A172 (cell line): Measurements from ENCODE around the gene UBL7. TPM values are rescaled to one million over a fixed set of nuclear protein-coding genes. Genes with fewer than 3 reads are reported as not detected.
A peak's percentile ranks its signal among the peaks of the same experiment; 100 is the strongest.

ENCODE experiments used
- DNase-seq: peaks from one replicate; pipeline ENCODE4 v3.0.0-alpha.2; 2015; ENCODE audit warnings: low spot score
- total RNA-seq: library from RNA; depleted of rRNA; stranded (reverse); fragments of >200 nt; shearing (Covaris generic); gene quantifications from 2 replicates; pipeline ENCODE4 v1.2.3, GENCODE V29; 2014

Gene UBL7
- total RNA-seq, 1 experiment from 2014 or later = 137 TPM

DNA sequence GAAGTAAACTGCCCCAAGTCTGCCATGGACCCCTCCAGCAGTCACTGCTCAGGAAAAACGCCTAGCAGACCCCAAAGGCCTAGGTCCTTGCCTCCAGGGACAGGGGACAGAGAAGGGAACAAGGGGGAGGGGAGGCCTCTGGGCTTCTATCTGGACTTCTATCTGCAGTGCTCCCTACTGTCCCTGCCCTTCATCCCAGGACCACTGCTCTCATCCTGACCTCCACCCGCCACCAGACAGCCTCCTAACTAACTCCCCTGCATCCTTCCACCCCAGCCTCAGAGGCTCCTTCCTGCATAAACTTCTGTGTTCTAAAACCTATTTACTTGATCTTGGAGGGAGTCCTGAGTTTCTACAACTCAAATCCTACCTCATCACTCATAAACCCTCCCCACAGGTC lies 52.6 kb downstream of the UBL7 start:
- DNase-seq = no peak

DNA sequence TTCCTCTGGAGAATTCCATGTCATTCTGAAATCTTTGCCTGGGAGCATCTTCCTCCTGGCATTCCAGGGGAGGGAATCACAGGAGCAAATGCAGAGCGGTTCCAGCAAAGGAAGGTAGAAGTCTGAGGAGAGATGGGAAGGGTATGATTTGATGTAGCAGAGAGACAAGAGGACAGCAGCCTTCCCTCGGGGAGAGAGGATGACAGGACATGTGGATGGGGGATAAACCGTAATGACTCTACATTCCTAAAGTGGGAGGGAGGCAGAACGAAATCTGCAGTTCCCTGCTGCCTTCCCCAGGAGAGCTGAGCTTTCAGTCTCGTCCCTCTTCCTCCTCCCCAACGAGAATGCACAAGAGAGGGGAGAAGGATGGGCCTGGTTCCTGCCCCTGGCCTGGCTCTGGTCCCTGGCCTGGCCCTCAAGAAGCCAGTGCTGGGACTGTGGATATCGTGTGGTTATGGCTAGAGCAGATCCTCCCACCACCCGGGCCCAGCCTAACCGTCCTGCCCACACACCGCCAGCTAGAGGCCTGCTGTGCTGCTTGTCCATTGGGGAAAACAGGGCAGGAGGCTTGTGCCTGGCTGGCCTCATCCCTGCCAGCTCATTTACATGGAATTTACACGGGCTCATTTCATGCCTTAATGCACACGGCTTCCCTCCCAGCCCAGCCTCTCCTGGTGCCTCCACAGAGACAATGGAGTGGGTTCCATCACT lies 53.8 kb downstream of the UBL7 start:
- DNase-seq = peak; percentile 81

DNA sequence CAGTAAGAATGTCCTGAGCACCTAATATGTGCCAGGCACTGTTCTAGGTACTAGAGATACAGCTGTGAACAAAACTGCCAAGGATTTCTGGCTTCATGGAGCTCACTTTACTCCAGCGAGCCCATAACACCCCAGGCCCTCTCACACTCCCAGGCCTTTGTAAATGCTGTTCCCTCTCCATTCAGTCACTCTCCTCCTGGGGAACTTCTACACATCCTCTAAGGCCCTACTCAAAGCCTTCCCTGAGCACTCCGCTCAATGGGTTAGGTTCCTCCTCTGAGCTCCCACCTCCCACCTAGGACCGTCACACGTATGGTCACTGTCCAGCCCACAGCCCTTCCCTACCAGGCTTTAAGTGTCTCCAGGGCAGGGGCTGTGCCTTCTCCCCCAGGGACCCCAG lies 54.4 kb downstream of the UBL7 start:
- DNase-seq = no peak

DNA sequence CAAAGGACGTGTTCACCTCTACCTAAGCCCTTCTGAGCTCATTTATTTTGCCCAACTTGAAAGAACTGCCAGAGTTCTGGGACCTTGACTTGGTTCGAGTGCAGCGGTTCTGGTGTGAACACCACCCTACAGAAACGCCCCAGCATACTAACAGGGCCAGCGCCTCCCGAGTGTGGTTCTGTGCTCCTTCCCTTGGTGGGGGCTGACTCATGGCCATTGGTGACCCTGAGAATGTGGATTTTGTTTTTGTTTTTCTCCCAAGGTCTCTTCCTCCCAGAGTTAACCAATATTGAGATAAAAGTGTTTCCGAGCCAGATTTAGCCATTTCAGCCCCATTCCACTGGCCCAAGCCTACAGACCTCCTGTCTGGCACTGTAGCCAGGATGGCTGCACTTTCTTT lies 55.1 kb downstream of the UBL7 start:
- no peak for DNase-seq

DNA sequence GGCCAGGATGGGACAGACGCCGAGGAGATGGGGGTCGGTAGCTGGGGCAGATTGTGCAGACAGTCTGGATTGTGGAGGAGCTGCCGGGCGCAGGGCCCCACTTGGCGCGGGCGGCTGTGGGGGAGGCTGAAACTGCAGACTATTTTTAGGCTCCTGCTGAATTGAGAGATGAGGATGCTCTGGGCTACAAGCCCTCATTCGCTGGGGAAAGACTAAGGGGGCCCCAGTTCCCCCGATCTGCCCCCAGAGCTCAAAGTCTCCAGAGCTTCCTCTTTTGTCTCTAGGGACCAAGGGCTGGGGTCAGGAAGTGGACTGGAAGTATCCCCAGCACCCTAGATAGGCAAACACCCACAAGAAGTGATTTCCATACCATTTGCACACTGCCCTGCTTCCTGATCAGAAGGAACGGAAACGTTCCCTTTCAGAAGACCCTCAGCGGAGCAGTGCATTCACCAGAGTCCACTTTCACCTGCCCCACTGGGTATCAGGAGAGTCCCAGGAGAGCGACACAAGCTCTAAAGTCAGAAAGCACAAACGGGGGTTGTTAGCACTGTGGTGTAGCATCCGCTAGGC lies 56.9 kb downstream of the UBL7 start:
- DNase-seq = no peak

DNA sequence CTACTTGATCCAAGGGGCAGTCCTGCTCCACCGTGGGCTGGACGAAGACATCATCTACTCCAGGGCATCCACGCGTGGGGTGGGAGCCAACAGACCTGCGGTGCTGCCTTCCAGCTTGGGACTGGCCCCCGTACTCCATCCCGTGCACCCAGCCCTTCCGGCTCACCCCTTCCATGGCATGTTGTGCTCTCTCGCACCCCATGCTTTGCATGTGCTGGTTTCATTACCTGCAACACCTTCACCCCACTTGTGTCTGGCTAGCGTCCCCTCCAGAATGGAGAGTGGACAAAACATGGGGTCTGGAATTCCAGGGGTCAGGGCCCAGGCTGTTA lies 57.4 kb downstream of the UBL7 start:
- no peak for DNase-seq

DNA sequence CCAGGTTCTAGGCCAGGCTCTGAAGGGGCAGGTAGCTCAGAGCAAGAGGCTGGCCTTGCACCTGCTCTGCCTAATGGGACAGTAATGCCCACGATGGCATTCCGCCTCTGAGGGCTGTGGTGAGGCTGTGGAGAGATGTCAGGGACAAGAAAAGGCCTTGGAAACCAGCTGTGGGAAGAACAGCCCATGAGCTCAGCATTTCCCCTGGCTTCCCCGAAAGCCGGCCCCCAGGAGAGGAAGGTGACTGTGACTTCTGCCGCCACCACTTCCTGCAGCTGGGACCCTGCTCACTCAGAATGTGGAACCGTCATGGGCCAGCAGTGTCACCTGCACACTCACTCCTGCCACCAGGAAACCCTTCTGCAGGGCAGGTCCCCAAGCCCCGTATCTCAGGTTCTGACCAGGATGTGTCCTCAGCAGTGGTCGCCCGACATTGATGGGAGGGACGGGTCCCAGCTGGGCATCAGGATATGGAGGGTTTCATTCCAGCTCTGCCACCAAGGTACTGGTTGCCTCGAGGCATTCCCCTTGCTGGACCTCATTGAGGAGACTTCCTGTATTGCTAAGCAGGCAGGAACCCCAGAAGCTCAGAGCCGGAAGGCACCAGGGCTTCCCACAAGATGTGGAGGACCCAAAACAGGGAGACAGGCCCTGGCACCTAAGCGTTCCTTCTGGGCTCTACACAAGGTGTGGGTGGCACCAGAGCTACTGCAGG lies 57.9 kb downstream of the UBL7 start:
- no peak for DNase-seq

DNA sequence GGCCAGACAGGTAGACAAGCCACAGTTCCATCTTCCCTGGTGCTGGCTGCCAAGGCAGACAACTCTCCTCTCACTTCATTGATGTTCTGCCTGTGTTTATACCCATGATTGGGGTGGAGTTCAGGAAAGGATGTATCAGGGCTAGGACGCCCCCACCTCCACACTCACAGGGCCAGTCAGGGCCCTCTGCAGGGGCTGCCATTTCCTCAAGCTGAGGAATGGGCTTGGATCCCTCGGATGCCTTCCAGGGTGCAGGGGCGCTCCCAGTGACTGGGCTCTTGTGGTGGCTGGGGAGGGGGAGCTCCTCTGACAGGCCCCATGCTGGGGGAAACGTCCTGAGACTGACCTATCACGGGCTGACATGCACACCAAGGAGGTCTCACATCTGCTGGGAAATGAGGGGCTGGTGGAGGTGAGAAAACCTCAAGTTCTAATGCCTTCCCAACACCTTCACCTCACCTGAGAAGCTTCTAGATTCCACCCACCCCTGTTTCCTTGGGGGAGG lies 58.6 kb downstream of the UBL7 start:
- no peak for DNase-seq

DNA sequence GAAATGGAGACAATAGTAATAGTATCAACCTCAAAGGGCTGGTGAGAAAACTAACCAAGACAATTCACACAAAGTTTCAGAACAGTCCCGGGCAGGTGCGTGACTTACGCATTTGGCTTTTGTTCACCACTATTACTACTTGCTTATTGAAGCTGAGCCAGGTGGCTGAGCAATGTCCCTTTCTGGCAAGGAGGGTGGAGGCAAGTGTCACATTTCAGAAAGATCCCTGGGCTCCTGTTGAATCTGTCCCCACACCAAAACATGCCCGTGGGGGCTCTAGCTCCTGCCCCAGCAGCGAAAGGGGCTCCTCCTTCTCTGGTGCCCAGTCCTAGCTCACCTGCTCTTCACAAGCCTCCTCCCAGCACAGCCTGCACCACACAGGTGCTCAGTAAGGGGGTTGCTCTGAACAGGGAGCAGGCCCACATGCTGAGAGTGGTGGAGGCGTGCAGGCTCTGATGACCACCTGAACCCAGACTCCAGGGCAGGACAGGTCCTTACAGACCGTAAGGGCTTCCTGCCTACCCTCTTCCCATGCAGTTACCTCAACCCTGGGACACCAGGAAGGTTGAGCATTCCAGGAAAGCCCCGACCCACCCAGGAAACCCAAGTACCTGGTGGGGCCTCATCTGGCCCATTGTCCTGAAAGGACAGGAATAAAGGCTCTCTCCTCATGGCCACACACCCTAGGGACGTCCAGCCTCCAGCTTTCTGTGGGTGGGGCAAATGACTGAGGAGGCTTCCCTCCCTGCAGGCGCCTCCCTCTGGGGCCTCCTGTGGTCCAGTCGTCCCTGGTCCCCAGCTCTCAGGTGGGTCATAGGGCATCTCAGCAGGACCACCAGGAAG lies 59.8 kb downstream of the UBL7 start:
- DNase-seq = peak; percentile 35

DNA sequence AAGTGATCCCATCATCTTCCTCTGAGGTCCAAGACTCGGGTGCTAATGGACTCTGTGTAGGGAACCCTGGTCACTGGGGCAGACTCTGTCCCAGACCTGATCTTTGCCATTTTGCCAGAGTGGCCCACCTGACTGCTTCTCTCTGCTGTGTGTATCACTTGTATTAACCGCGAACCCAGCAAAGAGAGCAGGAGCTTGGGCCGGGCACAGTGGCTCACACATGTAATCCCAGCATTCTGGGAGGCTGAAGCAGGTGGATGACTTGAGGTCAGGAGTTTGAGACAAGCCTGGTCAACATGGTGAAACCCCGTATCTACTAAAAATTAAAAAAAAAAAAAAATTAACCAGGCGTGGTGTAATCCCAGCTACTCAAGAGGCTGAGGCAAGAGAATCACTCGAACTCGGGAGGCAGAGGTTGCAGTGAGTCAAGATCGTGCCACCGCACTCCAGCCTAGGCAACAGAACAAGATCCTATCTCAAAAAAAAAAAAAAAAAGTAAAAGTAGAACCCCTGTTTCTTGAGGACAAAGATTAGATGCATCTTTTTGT lies 60.6 kb downstream of the UBL7 start:
- DNase-seq = no peak

DNA sequence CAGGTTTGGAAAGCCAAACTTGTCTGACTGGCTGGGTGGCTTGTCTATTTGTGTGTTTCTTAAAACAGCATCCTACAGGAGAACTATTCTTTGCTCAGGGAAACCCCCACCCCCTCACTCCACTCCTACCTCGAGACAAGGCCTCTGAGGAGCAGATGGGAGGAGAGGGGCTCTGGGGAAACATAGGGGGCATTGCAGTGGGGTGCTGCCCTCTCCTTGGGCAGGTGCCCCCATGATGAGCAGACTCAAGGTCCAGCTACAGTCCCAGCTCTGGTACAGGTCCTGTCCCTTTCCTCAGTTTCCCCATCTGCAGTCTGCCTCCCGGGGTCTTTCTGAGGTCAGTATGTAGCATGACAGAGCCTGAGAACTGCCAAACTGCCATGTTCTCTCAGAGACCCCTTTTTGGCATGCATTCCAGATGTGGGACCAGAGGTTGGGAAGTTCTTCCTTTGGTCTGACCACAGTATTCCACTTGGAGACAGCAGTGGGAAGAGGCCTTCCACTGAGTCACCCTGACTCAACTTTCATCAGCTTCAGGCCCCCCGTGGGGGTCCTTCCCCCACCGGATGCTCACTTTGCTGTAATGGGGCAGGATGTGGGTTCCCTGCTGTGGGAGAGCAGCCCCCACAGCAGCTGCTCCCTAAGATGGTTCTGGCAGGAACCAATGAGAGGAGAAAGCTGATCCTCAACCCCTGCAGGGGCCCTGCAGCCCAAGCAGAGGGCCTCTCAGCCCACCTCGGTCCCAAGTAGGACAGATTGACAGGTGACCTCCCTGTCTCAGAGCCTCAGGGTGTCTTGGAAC lies 61.2 kb downstream of the UBL7 start:
- peak; percentile 65 for DNase-seq

DNA sequence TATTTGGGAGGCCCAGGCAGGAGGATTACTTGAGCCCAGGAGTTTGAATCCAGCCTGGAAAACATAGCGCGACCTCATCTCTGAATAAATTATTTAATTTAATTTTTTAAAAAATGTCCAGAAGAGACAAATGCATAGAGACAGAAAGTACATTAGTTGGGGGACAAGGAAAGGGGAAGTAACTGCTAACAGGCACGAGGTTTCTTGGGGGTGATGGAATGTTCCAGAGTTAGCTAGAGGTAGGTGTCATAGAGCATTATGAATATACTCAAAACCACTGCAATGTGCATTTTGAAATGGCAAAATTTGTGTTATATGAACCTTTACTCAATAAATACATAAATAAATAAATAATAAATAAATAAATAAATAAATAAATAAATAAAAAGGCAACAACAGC lies 61.9 kb downstream of the UBL7 start:
- DNase-seq = no peak

DNA sequence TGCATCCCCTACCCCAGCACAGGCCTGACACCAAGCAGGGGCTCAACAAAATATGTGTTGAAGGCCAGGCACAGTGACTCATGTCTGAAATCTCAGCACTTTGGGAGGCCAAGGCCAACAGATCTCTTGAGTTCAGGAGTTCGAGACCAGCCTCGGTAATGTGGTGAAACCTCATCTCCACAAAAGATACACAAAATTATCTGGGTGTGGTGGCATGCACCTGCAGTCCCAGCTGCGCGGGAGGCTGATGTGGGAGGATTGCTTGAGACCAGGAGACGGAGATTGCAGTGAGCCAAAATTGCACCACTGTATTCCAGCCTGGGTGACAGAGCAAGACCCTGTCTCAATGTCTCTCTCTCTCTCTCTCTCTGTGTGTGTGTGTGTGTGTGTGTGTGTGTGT lies 62.8 kb downstream of the UBL7 start:
- DNase-seq = no peak

DNA sequence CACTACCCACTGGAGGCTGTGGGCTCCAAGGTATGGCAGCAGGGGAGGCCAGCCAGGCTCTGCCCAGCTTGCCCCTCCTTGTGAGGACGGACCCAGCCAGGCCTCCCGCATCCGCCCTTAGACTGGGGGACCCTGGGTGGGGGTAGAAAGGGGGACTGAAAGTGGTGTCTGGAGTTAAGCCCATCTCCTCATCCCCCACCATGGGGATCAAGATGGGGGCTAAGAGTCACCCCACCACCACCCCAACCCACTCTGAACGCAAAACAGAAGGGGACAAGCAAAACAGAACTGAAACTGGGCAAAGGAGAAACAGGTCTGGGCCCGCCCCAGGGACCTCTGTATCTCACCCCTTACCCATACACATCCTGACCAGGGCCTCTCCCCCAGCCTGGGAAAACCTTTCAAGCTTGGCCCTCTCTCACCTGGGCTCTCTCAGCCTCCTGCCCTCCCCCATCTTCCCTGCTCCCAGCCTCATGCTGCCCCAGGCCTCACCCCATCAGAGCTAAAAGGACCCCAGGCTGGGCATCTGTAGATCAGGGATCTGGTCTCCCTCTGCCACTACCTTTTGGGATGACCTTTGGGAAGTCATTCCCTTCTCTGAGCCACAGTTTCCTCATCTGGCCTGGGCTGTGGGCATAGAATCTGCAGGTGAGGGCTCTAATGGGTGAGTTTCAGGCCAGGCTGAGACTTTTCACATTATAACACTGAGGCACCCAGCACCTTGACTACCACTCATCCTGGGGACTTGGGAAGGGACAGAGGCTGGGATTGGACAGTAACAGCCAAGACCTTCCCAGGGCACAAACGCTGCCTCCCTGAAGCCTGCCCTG lies 63.5 kb downstream of the UBL7 start:
- no peak for DNase-seq

DNA sequence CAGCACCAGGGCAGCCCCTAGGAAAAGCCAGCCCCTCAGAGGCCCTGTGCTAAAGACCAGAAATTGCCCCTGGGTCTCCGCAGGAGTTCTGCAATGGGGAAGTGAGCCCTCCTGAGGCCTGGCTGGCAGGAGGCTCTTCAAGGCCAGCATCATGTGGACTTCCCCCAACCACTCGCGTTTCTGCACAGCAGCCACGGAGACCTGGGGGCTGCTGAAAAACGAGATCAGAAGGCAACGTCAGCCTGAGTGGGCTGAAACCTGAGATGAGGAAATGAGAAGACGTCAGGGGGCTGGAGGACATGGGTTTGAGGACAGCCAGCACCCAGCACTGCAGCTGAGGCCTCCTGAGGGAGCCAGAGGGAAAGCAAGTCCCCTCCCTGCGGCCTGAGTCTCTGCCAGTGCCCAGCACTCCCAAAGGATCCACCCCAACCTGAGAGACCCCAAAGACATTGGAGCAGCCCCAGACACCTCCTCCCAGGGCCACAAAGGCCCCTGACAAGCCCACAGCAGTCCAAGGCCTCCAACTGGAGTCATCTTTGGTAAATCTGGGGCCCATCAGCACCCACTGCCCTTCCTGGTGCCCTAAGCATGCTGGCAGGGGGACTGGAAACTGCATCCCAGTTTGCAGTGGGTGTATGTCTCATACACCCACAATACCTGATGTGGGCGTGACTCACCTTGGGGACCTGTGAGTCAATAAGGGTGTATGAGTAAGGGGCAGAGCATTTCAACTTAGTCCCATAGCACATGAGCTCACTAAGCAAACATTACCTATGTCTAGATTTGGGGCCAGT lies 64.3 kb downstream of the UBL7 start:
- DNase-seq = peak; percentile 81

DNA sequence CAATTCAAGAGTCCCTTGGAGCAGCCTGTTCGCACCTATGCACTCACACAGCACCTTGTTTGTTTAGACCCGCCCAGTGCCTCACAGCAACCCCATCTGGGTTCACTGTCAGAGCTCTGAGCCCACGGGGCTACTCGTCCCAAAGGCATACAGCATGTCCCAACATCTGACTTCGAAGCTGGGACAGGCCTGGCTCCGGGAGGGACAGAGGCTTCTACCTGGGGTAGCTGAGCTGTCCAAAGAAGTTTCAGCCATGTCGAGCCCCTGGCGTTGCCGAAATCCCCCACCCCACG lies 64.9 kb downstream of the UBL7 start:
- no peak for DNase-seq
